ENCODE measurements around the gene WEE1.

The WEE1 gene

GRCh38 chr11:9566561-9567063 lies 6.9 kb upstream of the WEE1 start:
- DNase-seq (ENCODE audit: low read depth in 2 of 2), result no peak

GRCh38 chr11:9567401-9567800 lies 6.1 kb upstream of the WEE1 start:
- no peak for DNase-seq (ENCODE audit: low read depth in 2 of 2)

DNA sequence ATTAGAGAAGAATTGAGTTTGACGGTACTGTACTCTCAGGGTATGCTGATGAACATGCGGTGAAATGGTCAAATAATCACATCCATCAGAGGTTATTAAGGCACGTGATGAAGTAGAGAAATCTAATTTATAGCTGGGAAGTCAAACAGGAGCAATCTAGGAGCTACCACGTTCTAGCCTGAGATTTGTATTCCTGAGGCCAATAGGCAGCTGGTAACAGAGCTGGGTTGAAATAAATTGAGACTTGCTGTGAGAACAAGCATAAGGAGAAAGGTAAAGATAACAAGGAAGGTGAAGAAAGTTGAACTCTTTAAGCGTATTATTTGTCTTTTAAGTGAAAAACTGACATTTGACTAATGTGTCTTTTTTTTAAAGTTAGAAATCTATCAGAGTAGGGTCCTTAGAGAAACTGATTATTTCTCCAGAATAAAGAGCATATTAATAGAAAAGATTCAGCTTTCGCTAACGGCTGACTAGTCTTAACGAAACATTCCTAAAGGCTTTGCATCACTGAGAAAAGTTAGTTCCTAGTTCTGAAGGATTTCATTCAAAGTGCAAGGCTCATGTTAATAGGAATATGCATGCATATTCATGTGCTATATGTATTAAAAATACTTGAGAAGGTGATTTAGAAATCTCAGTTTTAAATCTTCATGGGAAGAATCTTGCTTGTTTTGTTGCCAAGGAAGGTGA lies 5.2 kb upstream of the WEE1 start:
- no peak for DNase-seq (ENCODE audit: low read depth in 2 of 2)

- DNase-seq (ENCODE audit: low read depth in 2 of 2), result no peak
Measured at GRCh38 chr11:9568854-9569587, 4.4 kb upstream of the WEE1 start.

DNA sequence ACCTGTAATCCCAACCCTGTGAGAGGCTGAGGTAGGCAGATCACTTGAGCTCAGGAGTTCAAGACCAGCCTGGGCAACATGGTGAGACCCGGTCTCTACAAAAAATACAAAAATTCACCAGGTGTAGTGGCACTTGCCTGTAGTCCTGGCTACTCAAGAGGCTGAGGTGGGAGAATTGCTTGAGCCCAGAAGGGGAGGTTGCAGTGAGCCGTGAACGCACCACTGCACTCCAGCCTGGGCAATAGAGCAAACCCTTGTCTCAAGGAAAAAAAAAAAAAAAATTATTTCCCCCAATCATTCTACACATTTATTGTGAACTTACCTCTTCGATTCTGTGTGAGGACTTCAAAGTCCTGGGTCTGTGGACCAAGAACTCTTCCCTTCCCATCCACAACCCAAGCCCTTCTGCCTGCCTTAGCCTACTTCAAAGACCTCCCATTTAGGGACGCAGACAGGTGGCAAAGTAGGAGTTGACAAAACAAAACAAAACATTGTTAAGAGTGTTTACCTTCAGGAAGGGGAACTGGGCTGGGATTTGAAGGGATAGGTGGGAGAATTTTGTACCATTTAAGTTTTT lies 3.8 kb upstream of the WEE1 start:
- no peak for DNase-seq (ENCODE audit: low read depth in 2 of 2)

- DNase-seq (ENCODE audit: low read depth in 2 of 2), result no peak
Measured at GRCh38 chr11:9570313-9571025, 3.0 kb upstream of the WEE1 start.

- DNase-seq (ENCODE audit: low read depth in 2 of 2), result no peak
Measured at GRCh38 chr11:9571071-9571762, 2.3 kb upstream of the WEE1 start.

DNA sequence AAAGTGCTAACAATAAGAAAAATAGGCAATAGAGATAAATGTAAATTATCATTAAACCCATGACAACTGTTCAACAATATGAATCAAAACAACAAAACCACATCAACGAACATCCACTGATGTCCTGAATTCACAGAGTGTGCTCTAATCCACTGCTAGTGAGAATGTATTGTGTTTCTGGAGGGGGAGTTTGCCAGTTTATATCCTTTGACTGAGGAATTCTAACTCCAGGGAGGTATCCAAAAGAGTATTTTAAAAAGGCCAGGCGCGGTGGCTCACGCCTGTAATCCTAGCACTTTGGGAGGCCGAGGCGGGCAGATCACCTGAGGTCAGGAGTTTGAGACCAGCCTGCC lies 1.7 kb upstream of the WEE1 start:
- no peak for DNase-seq (ENCODE audit: low read depth in 2 of 2)

DNA sequence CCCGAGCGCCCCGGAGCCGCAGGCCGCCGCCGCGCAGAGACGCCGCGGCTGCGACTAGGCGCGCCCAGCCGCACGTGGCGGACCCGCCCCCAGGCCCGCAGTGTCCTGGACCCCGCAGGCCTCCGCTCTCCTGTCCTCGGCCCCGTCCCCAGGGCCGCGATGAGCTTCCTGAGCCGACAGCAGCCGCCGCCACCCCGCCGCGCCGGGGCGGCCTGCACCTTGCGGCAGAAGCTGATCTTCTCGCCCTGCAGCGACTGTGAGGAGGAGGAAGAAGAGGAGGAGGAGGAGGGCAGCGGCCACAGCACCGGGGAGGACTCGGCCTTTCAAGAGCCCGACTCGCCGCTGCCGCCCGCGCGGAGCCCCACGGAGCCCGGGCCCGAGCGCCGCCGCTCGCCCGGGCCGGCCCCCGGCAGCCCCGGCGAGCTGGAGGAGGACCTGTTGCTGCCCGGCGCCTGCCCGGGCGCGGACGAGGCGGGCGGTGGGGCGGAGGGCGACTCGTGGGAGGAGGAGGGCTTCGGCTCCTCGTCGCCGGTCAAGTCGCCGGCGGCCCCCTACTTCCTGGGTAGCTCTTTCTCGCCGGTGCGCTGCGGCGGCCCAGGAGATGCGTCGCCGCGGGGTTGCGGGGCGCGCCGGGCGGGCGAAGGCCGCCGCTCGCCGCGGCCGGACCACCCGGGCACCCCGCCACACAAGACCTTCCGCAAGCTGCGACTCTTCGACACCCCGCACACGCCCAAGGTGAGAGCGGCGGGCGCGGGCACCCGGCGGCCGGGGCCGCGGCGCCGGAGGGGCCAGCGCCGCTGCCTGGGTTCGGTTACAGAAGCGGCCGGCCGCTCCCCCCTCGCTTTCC lies 528 bp downstream of the WEE1 start:
- DNase-seq (ENCODE audit: low read depth in 2 of 2), result no peak

GRCh38 chr11:9574622-9575259 lies 1.3 kb downstream of the WEE1 start:
- no peak for DNase-seq (ENCODE audit: low read depth in 2 of 2)

- no peak for DNase-seq (ENCODE audit: low read depth in 2 of 2)
Measured at GRCh38 chr11:9575260-9576240, 2.1 kb downstream of the WEE1 start.

DNA sequence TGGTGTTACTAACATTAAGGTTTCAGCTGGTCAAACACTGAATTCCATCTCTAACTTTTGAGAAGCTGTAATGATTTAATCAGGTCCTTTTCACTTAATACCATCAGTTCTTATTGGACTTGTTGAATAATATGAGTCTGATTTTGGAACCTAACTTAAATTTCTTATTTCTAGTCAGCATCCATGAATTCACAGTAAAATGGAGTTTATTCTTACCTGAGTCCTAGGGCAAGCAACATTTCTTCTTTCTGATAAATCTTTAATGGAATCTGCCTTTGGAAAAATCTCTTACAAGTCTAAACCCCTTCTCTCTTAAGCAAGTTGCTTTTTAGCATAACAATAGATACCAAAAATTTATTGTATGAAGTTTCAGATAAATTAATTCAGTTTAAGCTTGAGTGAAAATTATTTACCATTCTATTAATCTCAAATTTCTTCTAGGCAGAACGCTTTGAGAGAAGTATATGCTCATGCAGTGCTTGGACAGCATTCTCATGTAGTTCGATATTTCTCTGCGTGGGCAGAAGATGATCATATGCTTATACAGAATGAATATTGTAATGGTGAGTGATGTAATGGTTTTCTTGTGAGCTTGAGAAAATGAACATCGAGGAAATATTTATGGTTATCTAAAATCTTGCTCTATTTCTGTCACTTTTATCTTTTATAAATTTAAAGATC lies 3.4 kb downstream of the WEE1 start:
- DNase-seq (ENCODE audit: low read depth in 2 of 2), result no peak

GRCh38 chr11:9577556-9577955 lies 4.1 kb downstream of the WEE1 start:
- no peak for DNase-seq (ENCODE audit: low read depth in 2 of 2)

DNA sequence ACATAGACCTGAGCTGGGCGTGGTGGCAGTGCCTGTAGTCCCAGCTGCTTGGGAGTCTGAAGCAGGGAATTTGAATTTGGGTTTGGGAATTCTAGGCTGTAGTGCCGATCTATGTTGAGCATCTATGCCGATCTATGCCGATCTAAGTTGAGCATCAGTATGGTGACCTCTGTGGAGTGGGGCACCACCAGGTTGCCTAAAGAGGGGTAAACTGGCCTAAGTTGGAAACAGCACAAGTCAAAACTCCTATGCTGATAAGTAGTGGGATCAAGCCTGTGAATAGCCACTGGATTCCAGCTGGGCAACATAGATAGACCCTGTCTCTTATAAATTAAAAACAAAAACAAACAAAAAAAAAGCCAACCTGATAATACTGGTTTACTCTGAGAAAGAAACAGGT lies 7.4 kb downstream of the WEE1 start:
- DNase-seq (ENCODE audit: low read depth in 2 of 2), result no peak

DNA sequence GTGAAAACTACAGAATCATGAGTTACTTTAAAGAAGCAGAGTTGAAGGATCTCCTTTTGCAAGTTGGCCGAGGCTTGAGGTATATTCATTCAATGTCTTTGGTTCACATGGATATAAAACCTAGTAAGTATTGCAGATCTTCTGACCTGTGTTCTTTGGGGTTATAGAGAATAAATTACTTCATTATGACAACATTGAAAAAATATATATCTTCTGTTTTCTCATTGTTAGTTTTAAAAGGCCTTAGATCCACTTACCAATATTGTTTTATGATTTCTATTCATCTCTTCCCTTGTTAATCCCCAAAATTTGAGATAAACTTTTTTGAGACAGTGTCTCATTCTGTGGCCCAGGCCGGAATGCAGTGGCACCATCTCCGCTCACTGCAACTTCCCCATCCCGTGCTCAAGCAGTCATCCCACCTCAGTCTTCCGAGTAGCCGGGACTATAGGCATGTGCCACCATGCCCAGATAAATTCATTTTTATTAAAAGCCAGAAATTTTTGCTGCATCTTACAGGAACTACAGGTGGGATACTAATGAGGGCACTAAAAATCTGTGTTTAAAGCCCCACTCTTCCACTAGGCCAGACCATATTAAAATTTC lies 8.2 kb downstream of the WEE1 start:
- DNase-seq (ENCODE audit: low read depth in 2 of 2), result no peak

DNA sequence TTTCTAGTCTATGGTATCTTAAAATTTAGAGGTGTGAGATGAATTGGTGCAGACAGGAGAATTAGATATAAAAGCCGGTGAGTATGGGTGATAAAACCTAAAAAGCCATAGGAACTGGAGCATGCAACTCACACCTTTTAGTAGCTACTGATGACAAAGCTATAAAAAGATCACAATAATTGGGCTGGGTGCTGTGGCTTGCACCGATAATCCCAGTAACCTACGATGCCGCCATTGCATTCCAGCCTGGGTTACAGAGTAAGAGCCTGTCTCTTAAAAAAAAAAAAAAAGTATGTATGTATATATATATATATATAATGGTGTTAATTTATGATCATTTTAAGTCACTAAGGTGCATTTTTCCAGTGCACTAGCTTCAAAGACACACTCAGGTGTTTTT lies 17.2 kb downstream of the WEE1 start:
- no peak for DNase-seq (ENCODE audit: low read depth in 2 of 2)

GRCh38 chr11:9594267-9595046 lies 21.0 kb downstream of the WEE1 start:
- no peak for DNase-seq (ENCODE audit: low read depth in 2 of 2)

Measured in stimulated activated CD4-positive, alpha-beta T cell treated with anti-CD3 and anti-CD28 coated beads, Interleukin-1b, Interleukin-23, amount 100 ng/mL, for 1 hour (primary cell).